Measurements from ENCODE around the gene RFESD. TPM values are rescaled to one million over a fixed set of nuclear protein-coding genes. Genes with fewer than 3 reads are reported as not detected.
A peak's percentile ranks its signal among the peaks of the same experiment; 100 is the strongest.

The RFESD gene
- 2.8 TPM for polyA plus RNA-seq (2013, experiment 1 of 2)
- polyA plus RNA-seq (2013, experiment 2 of 2), result 2.2 TPM

GRCh38 chr5:95646569-95647431, at the start of gene RFESD:
Gene RFESD, plus strand, starts transcription at chr5:95646777. Its CDS starts 5,495 bp downstream, at chr5:95652272.
- Histone ChIP-seq H3K79me1 (ENCODE audit: low read length) (no peaks in the 10 kb centered on the region), H2BK120ac (ENCODE audit: low read depth, low read length) (peak within 1 kb of the TSS; percentile 86), H3K9ac (ENCODE audit: low read length) (peak within 1 kb of the TSS; percentile 76), H3K4me3 (ENCODE audit: low read length) (no peak within 1 kb of the TSS), H3K4me1 (ENCODE audit: control insufficient read depth, low read depth, low read length) (no peaks in the 10 kb centered on the region), H3K79me2 (ENCODE audit: control insufficient read depth, insufficient read depth, low read length) (no peaks in the 10 kb centered on the region), H2BK5ac (ENCODE audit: low read length) (peak within 1 kb of the TSS; percentile 61), H3K18ac (ENCODE audit: low read length) (peak within 1 kb of the TSS; percentile 24), H3K27me3 (ENCODE audit: insufficient read depth, low read length, poor library complexity) (no peaks in the 10 kb centered on the region), H4K5ac (ENCODE audit: low read length) (no peak within 1 kb of the TSS), H2AK5ac (ENCODE audit: low read length) (no peak within 1 kb of the TSS), H3K4ac (ENCODE audit: low read depth, low read length) (peak within 1 kb of the TSS; percentile 97), H3K56ac (ENCODE audit: low read length) (peak within 1 kb of the TSS; percentile 85), H3K4me2 (ENCODE audit: low read length) (peak within 1 kb of the TSS; percentile 56), H3K36me3 (ENCODE audit: control insufficient read depth, insufficient read depth, low read length) (no peaks in the 10 kb centered on the region), H3K23ac (ENCODE audit: low read length) (peak within 1 kb of the TSS; percentile 70), H2BK15ac (replicated peaks; ENCODE audit: low read depth) (peak within 1 kb of the TSS; percentile 12), H3K27ac (ENCODE audit: low read depth, low read length) (peak within 1 kb of the TSS; percentile 86), H4K8ac (ENCODE audit: low read depth, low read length) (no peak within 1 kb of the TSS)
- WGBS (ENCODE audit: extremely low coverage, insufficient coverage, low lambda C conversion rate), result no CpG with 5 or more reads among the region's 60 CpGs
- DNase-seq, result peak; percentile 99

DNA sequence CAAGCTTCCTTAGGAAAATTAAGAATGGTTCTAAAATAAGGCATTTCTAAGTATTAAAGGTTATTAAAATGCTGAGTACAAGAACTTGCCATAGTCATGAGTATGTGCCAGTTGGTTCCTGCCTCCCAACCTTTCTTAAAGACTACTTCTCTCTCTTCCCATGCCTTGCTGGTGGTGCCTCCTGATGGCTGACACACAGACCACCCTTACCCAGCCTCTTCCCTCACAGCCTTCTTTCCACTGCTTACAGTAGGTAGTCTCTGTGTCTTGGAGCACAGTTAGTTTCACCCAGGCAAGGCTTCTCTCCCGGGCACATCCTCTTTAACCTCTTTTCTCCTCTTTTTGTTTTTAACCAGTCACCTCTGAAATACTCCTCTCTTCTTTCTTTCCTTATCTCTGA, 47.3 kb upstream of the RFESD start:
- H3K4me1 ChIP-seq (ENCODE audit: control insufficient read depth, low read depth, low read length), result no peaks in the 10 kb centered on the region
- H2BK120ac ChIP-seq (ENCODE audit: low read depth, low read length), result no peak overlapping the region
- no peak overlapping the region for H3K18ac ChIP-seq (ENCODE audit: low read length)
- no peak overlapping the region for H2BK15ac ChIP-seq (replicated peaks; ENCODE audit: low read depth)
- no peak overlapping the region for H2AK5ac ChIP-seq (ENCODE audit: low read length)
- no CpG with 5 or more reads among the region's 1 CpG for WGBS (ENCODE audit: extremely low coverage, insufficient coverage, low lambda C conversion rate)
- H3K23ac ChIP-seq (ENCODE audit: low read length), result no peak overlapping the region
- H3K79me2 ChIP-seq (ENCODE audit: control insufficient read depth, insufficient read depth, low read length), result no peaks in the 10 kb centered on the region
- H3K4me2 ChIP-seq (ENCODE audit: low read length), result no peak overlapping the region
- H4K5ac ChIP-seq (ENCODE audit: low read length), result no peak overlapping the region
- no peak overlapping the region for H4K8ac ChIP-seq (ENCODE audit: low read depth, low read length)
- no peak overlapping the region for H3K56ac ChIP-seq (ENCODE audit: low read length)
- H3K27ac ChIP-seq (ENCODE audit: low read depth, low read length), result no peak overlapping the region
- H2BK5ac ChIP-seq (ENCODE audit: low read length), result no peak overlapping the region
- no peak overlapping the region for H3K9ac ChIP-seq (ENCODE audit: low read length)
- H3K4ac ChIP-seq (ENCODE audit: low read depth, low read length), result no peak overlapping the region
- no peaks in the 10 kb centered on the region for H3K79me1 ChIP-seq (ENCODE audit: low read length)
- H3K27me3 ChIP-seq (ENCODE audit: insufficient read depth, low read length, poor library complexity), result no peaks in the 10 kb centered on the region
- H3K4me3 ChIP-seq (ENCODE audit: low read length), result no peak overlapping the region
- peak; percentile 23 for DNase-seq
- H3K36me3 ChIP-seq (ENCODE audit: control insufficient read depth, insufficient read depth, low read length), result no peaks in the 10 kb centered on the region

- H2BK15ac ChIP-seq (replicated peaks; ENCODE audit: low read depth), result no peak overlapping the region
- no peak overlapping the region for H3K18ac ChIP-seq (ENCODE audit: low read length)
- no peak overlapping the region for H3K4me2 ChIP-seq (ENCODE audit: low read length)
- H3K79me2 ChIP-seq (ENCODE audit: control insufficient read depth, insufficient read depth, low read length), result no peaks in the 10 kb centered on the region
- H3K23ac ChIP-seq (ENCODE audit: low read length), result no peak overlapping the region
- H3K4me1 ChIP-seq (ENCODE audit: control insufficient read depth, low read depth, low read length), result no peaks in the 10 kb centered on the region
- H3K9ac ChIP-seq (ENCODE audit: low read length), result no peak overlapping the region
- H3K27me3 ChIP-seq (ENCODE audit: insufficient read depth, low read length, poor library complexity), result no peaks in the 10 kb centered on the region
- H3K36me3 ChIP-seq (ENCODE audit: control insufficient read depth, insufficient read depth, low read length), result no peaks in the 10 kb centered on the region
- H3K4me3 ChIP-seq (ENCODE audit: low read length), result no peak overlapping the region
- no peak overlapping the region for H2AK5ac ChIP-seq (ENCODE audit: low read length)
- no peak overlapping the region for H4K5ac ChIP-seq (ENCODE audit: low read length)
- DNase-seq, result no peak
- no peak overlapping the region for H4K8ac ChIP-seq (ENCODE audit: low read depth, low read length)
- no CpG with 5 or more reads among the region's 1 CpG for WGBS (ENCODE audit: extremely low coverage, insufficient coverage, low lambda C conversion rate)
- H2BK5ac ChIP-seq (ENCODE audit: low read length), result no peak overlapping the region
- no peak overlapping the region for H3K4ac ChIP-seq (ENCODE audit: low read depth, low read length)
- H3K79me1 ChIP-seq (ENCODE audit: low read length), result no peaks in the 10 kb centered on the region
- no peak overlapping the region for H2BK120ac ChIP-seq (ENCODE audit: low read depth, low read length)
- H3K27ac ChIP-seq (ENCODE audit: low read depth, low read length), result no peak overlapping the region
- no peak overlapping the region for H3K56ac ChIP-seq (ENCODE audit: low read length)
Measured at GRCh38 chr5:95600557-95600956, 46.0 kb upstream of the RFESD start.

DNA sequence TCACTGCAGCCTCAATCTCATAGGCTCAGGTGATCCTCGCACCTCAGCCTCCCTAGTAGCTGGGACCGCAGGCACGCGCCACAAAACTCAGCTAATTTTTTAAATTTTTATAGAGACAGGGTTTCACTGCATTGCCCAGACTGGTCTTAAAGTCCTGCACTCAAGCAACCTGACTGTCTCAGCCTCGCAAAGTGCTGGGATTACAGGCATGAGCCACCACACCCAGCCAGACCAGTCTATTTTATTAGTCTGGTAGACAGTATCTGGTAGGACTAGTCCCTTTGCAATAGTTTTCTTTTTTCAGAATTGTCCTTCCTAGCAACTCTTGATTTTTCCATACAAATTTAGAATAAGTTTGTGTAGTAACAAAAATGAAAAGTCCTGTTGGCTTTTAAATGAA, 40.8 kb upstream of the RFESD start:
- Histone ChIP-seq H4K8ac (ENCODE audit: low read depth, low read length) (no peak overlapping the region), H3K4ac (ENCODE audit: low read depth, low read length) (no peak overlapping the region), H3K27me3 (ENCODE audit: insufficient read depth, low read length, poor library complexity) (no peaks in the 10 kb centered on the region), H3K79me1 (ENCODE audit: low read length) (no peaks in the 10 kb centered on the region), H3K4me1 (ENCODE audit: control insufficient read depth, low read depth, low read length) (no peaks in the 10 kb centered on the region), H3K9ac (ENCODE audit: low read length) (no peak overlapping the region), H3K18ac (ENCODE audit: low read length) (no peak overlapping the region), H2BK5ac (ENCODE audit: low read length) (no peak overlapping the region), H2BK120ac (ENCODE audit: low read depth, low read length) (no peak overlapping the region), H3K56ac (ENCODE audit: low read length) (no peak overlapping the region), H3K36me3 (ENCODE audit: control insufficient read depth, insufficient read depth, low read length) (no peaks in the 10 kb centered on the region), H3K4me3 (ENCODE audit: low read length) (no peak overlapping the region), H3K27ac (ENCODE audit: low read depth, low read length) (no peak overlapping the region), H3K79me2 (ENCODE audit: control insufficient read depth, insufficient read depth, low read length) (no peaks in the 10 kb centered on the region), H3K4me2 (ENCODE audit: low read length) (no peak overlapping the region), H2AK5ac (ENCODE audit: low read length) (no peak overlapping the region), H2BK15ac (replicated peaks; ENCODE audit: low read depth) (no peak overlapping the region), H3K23ac (ENCODE audit: low read length) (no peak overlapping the region), H4K5ac (ENCODE audit: low read length) (no peak overlapping the region)
- WGBS (ENCODE audit: extremely low coverage, insufficient coverage, low lambda C conversion rate), result no CpG with 5 or more reads among the region's 5 CpGs
- DNase-seq, result no peak

GRCh38 chr5:95606419-95606818, 40.2 kb upstream of the RFESD start:
- Histone ChIP-seq H3K27ac (ENCODE audit: low read depth, low read length) (no peak overlapping the region), H3K4ac (ENCODE audit: low read depth, low read length) (no peak overlapping the region), H4K5ac (ENCODE audit: low read length) (no peak overlapping the region), H3K27me3 (ENCODE audit: insufficient read depth, low read length, poor library complexity) (no peaks in the 10 kb centered on the region), H3K18ac (ENCODE audit: low read length) (no peak overlapping the region), H2BK5ac (ENCODE audit: low read length) (no peak overlapping the region), H3K23ac (ENCODE audit: low read length) (no peak overlapping the region), H2BK15ac (replicated peaks; ENCODE audit: low read depth) (no peak overlapping the region), H4K8ac (ENCODE audit: low read depth, low read length) (no peak overlapping the region), H3K4me1 (ENCODE audit: control insufficient read depth, low read depth, low read length) (no peaks in the 10 kb centered on the region), H3K79me1 (ENCODE audit: low read length) (no peaks in the 10 kb centered on the region), H2AK5ac (ENCODE audit: low read length) (no peak overlapping the region), H3K4me3 (ENCODE audit: low read length) (no peak overlapping the region), H3K4me2 (ENCODE audit: low read length) (no peak overlapping the region), H3K9ac (ENCODE audit: low read length) (no peak overlapping the region), H3K56ac (ENCODE audit: low read length) (no peak overlapping the region), H3K79me2 (ENCODE audit: control insufficient read depth, insufficient read depth, low read length) (no peaks in the 10 kb centered on the region), H3K36me3 (ENCODE audit: control insufficient read depth, insufficient read depth, low read length) (no peaks in the 10 kb centered on the region), H2BK120ac (ENCODE audit: low read depth, low read length) (no peak overlapping the region)
- no CpG with 5 or more reads among the region's 1 CpG for WGBS (ENCODE audit: extremely low coverage, insufficient coverage, low lambda C conversion rate)
- no peak for DNase-seq
